GM12891 (cell line): ENCODE measurements around the gene ZYG11A.

Experiments used
- PAX5 ChIP-seq: IDR thresholded peaks from 2 replicates; pipeline ENCODE4 v1.6.1; 2011; ENCODE audit warnings: low read length, moderate library complexity, mild to moderate bottlenecking; ENCODE audit not compliant: insufficient read depth, severe bottlenecking
- POLR2A ChIP-seq: IDR thresholded peaks from 2 replicates; pipeline ENCODE4 v1.6.1; 2011; ENCODE audit warnings: low read depth, low read length, control low read depth
- POLR2AphosphoS5 ChIP-seq: IDR thresholded peaks from 2 replicates; pipeline ENCODE4 v1.6.1; 2011; ENCODE audit warnings: low read depth, low read length, control low read depth
- POU2F2 ChIP-seq: IDR thresholded peaks from 2 replicates; pipeline ENCODE4 v1.6.1; 2011; ENCODE audit warnings: low read depth, mild to moderate bottlenecking, control low read depth, low read length, moderate library complexity
- SPI1 ChIP-seq: IDR thresholded peaks from 2 replicates; pipeline ENCODE4 v1.6.1; 2011; ENCODE audit warnings: low read depth, low read length, control low read depth
- TAF1 ChIP-seq: IDR thresholded peaks from 2 replicates; pipeline ENCODE4 v1.6.1; 2011; ENCODE audit warnings: low read depth, low read length, control low read depth

- TF ChIP-seq POLR2AphosphoS5 (no peak), POLR2A (no peak), TAF1 (no peak), POU2F2 (no peak), SPI1 (no peak), PAX5 (no peak)
Observed at GRCh38 chr1:52917156-52917555, 74.6 kb downstream of the ZYG11A start.
